Activated CD4-positive, alpha-beta T cell treated with anti-CD3 and anti-CD28 coated beads, Interleukin-2, amount 50 U/mL, for 1 hour (primary cell): Measurements from ENCODE around the gene C12orf57.

Experiments used
- DNase-seq: peaks from one replicate; pipeline ENCODE4 v3.0.0-alpha.2; 2020

Gene C12orf57

DNA sequence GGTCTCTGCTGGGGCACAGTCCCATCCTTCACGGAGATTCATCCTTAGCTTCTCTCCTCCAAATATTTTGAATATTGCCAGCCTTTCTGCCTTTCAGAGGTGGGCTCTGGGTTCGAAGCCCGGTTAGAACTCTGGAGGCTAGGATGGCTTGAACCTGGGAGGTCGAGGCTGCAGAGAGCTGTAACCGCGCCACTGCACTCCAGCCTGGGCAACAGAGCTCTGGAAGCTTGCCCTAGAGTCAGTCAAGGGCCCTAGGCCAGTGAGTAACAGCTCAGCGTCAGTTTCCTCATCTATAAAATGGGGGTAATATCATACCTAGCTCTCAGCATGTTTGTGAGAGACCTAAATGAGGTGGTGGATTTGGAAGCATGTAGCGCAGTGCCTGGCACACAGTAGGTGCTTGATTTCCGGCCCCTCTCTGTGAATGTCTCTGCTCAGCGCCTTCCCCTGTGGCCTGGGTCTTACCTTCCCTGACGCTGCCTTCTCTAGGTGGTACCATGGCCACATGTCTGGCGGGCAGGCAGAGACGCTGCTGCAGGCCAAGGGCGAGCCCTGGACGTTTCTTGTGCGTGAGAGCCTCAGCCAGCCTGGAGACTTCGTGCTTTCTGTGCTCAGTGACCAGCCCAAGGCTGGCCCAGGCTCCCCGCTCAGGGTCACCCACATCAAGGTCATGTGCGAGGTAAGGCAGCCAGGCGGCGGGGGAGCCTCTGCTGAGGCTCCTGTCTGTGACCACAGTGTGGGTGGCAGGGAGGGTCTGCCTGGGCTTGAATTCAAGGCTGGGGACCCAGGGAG, 10.7 kb downstream of the C12orf57 start:
- no peak for DNase-seq

GRCh38 chr12:6955108-6956020, 11.5 kb downstream of the C12orf57 start:
- no peak for DNase-seq

GRCh38 chr12:6956021-6956727, 12.4 kb downstream of the C12orf57 start:
- DNase-seq = no peak

DNA sequence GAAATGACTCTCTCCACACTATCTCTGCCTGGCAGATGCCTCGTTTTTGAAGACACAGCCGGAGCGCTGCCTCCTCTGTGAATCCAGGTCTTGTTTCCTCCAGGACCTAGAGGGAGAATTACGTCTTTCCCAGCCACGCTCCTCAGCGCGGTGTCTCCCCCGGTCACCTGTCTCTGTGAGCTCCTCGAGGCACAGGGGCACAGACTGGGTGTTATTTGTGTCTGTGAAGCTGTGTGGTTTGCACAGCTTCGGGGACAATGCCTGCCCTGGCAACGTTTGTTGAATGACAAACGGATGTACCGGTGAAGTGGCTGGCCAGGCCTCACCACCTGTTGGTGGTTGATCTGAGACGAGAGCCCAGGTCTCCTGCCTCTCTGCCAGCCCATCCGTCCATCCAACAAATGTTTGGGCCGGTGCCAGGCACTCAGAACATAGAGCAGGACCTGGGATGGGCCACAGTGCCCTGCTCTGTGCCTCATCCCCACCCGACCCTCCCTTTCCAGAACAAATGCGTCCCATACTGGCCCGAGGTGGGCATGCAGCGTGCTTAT, 13.4 kb downstream of the C12orf57 start:
- no peak for DNase-seq

- no peak for DNase-seq
These were observed 14.2 kb downstream of the C12orf57 start for GRCh38 chr12:6957741-6958608.

GRCh38 chr12:6958609-6959057, 14.8 kb downstream of the C12orf57 start:
- DNase-seq = no peak

- peak; percentile 67 for DNase-seq
These were observed 15.4 kb downstream of the C12orf57 start for GRCh38 chr12:6959058-6959804.

DNA sequence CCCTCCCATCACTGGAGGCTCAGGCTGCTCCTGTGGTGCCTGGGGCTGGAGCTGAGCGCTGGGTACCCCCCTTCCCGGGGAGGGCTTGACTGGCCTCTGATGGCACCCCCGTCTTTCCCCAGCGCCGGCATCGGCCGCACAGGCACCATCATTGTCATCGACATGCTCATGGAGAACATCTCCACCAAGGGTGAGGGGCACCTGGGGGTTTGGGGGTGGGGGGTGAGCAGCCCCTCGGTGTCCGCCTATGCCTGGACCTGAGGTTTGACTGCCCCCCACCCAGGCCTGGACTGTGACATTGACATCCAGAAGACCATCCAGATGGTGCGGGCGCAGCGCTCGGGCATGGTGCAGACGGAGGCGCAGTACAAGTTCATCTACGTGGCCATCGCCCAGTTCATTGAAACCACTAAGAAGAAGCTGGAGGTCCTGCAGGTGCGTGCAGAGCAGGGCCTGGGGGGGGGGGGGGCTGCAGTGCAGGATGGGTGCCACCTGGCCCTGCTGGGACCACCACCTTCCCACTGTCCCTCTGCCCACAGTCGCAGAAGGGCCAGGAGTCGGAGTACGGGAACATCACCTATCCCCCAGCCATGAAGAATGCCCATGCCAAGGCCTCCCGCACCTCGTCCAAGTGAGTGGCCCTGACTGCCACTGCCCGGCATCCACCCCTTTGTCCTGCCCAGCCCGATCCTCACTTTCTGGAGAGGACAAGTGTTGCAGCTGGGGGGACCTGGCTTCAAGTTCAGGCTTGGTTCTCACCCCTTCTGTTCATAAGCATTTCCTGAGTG, 16.2 kb downstream of the C12orf57 start:
- no peak for DNase-seq

DNA sequence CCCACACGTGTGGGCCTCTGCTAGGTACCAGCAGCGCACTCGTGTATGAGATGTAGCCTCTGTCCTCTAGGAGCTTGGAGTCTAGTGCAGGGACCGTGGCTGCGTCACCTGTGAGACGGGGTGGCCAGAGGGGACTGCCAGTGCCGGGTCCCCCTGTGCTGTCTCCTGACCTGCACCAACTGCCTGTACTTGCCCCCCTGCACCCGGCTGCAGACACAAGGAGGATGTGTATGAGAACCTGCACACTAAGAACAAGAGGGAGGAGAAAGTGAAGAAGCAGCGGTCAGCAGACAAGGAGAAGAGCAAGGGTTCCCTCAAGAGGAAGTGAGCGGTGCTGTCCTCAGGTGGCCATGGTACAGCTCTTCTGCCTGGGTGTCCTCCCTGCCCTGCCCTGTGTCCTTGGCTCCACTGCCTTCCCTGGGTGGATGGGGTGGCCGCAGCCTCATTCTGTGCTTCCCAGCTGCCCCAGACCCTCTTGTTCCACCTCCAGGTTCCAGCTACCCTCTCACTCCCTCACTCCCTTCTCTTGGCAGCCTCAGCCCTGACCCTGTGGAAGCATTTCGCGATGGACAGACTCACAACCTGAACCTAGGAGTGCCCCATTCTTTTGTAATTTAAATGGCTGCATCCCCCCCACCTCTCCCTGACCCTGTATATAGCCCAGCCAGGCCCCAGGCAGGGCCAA, 16.9 kb downstream of the C12orf57 start:
- DNase-seq = no peak

GRCh38 chr12:6961278-6961694, 17.5 kb downstream of the C12orf57 start:
- peak; percentile 90 for DNase-seq

- peak; percentile 43 for DNase-seq
These were observed 18.0 kb downstream of the C12orf57 start for GRCh38 chr12:6961695-6962284.

DNA sequence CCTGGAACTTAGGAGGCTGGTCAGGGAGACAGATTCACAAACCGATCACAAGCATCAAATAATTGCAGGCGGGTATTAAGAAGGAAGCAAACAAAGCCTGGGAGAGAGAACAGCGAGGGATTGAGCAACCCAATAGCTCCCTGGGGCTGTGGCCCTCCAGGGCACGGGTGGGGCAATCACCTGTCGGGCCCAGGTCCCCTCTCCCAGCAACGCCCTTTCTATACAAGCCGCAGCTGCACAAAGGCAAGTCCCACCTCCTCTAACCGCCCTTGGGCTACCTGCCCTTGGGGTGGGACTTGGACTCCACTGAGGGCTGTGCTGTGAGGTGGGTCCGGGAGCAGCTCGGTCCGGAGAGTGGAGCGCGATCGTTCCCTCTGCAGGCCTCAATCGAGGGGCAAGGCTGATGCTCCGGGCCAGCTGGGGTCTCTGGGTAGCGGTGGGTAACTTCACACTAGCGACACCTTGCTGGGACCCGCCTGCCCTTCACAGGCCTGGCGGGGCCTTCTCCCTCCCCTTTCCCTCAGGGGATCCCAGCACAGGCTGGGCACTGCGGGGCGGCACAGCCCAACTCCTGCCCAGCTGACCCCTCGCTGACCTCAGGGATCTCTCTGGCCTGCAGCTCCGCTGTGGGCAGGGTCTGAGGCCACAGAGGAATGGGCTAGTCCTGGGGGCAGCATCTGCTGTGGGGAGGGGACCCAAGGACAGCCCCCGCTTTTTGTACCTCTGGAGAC, 18.6 kb downstream of the C12orf57 start:
- no peak for DNase-seq

GRCh38 chr12:6963016-6963731, 19.4 kb downstream of the C12orf57 start:
- no peak for DNase-seq

GRCh38 chr12:6963791-6964413, 20.1 kb downstream of the C12orf57 start:
- no peak for DNase-seq

- no peak for DNase-seq
These were observed 20.8 kb downstream of the C12orf57 start for GRCh38 chr12:6964605-6965025.

DNA sequence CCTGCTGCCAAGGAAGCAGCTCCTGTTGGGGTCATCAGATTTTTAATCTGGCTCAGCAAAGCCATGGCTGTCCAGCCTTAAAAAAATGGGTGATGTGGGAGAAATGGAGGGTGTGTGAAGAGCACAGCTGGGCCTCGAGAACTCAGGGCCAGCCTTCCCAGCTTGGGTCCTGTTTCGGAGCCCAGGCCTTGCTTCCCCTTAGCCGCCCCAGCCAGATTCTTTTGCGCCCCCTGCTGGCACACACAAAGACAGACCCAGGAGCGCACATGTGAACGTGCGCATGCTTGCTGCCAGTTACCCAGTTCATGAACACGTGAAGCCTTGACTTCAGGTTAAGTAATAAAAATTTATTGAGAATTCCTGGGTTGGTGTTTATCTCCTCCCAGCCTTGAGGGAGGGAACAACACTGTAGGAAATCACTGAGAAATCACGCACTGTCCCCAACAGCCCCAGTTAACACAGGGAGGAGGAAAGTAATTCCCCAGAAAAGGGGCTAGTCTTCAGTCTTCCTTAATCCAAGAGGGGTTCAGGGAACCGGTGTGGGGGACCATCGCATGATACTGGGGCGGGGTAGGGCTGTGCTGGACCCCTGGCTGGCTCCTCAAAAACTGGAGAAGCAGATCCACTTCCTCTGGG, 21.3 kb downstream of the C12orf57 start:
- peak; percentile 91 for DNase-seq

- no peak for DNase-seq
These were observed 21.9 kb downstream of the C12orf57 start for GRCh38 chr12:6965714-6966113.
